ENCODE results near the gene ARHGEF25.
"Not testable (repeated sequence)": the region's sequence is repeated elsewhere in the genome, so short reads cannot be mapped to it uniquely, and the experiment has no call there.

Gene ARHGEF25

GRCh38 chr12:57585156-57585555 lies 26.1 kb upstream of the ARHGEF25 start:
- in situ Hi-C loops (cut with HindIII; ENCODE audit: low sequenced_read_pairs), result no loop called here

GRCh38 chr12:57586128-57586527 lies 25.1 kb upstream of the ARHGEF25 start:
- in situ Hi-C loops (cut with HindIII; ENCODE audit: low sequenced_read_pairs), result no loop called here

- in situ Hi-C loops (cut with HindIII; ENCODE audit: low sequenced_read_pairs), result no loop called here
Measured at GRCh38 chr12:57586832-57587429, 24.3 kb upstream of the ARHGEF25 start.

- in situ Hi-C loops (cut with HindIII; ENCODE audit: low sequenced_read_pairs), result not testable (repeated sequence)
Measured at GRCh38 chr12:57588951-57589610, 22.2 kb upstream of the ARHGEF25 start.

- in situ Hi-C loops (cut with HindIII; ENCODE audit: low sequenced_read_pairs), result no loop called here
Measured at GRCh38 chr12:57590479-57590863, 20.8 kb upstream of the ARHGEF25 start.

GRCh38 chr12:57590864-57591781 lies 20.1 kb upstream of the ARHGEF25 start, which contains the start of gene PIP4K2C:
PIP4K2C (plus strand) TSS chr12:57591192; CDS start chr12:57591290, 98 bp downstream.
- in situ Hi-C loops (cut with HindIII; ENCODE audit: low sequenced_read_pairs), result no loop called here

GRCh38 chr12:57591782-57592325 lies 19.4 kb upstream of the ARHGEF25 start:
- in situ Hi-C loops (cut with HindIII; ENCODE audit: low sequenced_read_pairs), result no loop called here

GRCh38 chr12:57592551-57593165 lies 18.6 kb upstream of the ARHGEF25 start:
- in situ Hi-C loops (cut with HindIII; ENCODE audit: low sequenced_read_pairs), result no loop called here

GRCh38 chr12:57593187-57593586 lies 18.0 kb upstream of the ARHGEF25 start:
- in situ Hi-C loops (cut with HindIII; ENCODE audit: low sequenced_read_pairs), result no loop called here

- in situ Hi-C loops (cut with HindIII; ENCODE audit: low sequenced_read_pairs), result no loop called here
Measured at GRCh38 chr12:57600395-57600794, 10.8 kb upstream of the ARHGEF25 start.

GRCh38 chr12:57602544-57602943 lies 8.7 kb upstream of the ARHGEF25 start:
- in situ Hi-C loops (cut with HindIII; ENCODE audit: low sequenced_read_pairs), result no loop called here

- in situ Hi-C loops (cut with HindIII; ENCODE audit: low sequenced_read_pairs), result no loop called here
Measured at GRCh38 chr12:57603324-57603723, 7.9 kb upstream of the ARHGEF25 start.

- in situ Hi-C loops (cut with HindIII; ENCODE audit: low sequenced_read_pairs), result no loop called here
Measured at GRCh38 chr12:57603815-57604453, 7.3 kb upstream of the ARHGEF25 start.

GRCh38 chr12:57604454-57604991 lies 6.7 kb upstream of the ARHGEF25 start, which contains the start of gene DTX3:
DTX3 (plus strand) TSS chr12:57604824; CDS start chr12:57606518, 1,694 bp downstream.
- in situ Hi-C loops (cut with HindIII; ENCODE audit: low sequenced_read_pairs), result no loop called here

GRCh38 chr12:57604992-57605810 lies 6.0 kb upstream of the ARHGEF25 start:
- in situ Hi-C loops (cut with HindIII; ENCODE audit: low sequenced_read_pairs), result no loop called here

GRCh38 chr12:57605811-57606311 lies 5.4 kb upstream of the ARHGEF25 start:
- in situ Hi-C loops (cut with HindIII; ENCODE audit: low sequenced_read_pairs), result no loop called here

- in situ Hi-C loops (cut with HindIII; ENCODE audit: low sequenced_read_pairs), result no loop called here
Measured at GRCh38 chr12:57606399-57606798, 4.8 kb upstream of the ARHGEF25 start.

GRCh38 chr12:57606821-57607220 lies 4.4 kb upstream of the ARHGEF25 start:
- in situ Hi-C loops (cut with HindIII; ENCODE audit: low sequenced_read_pairs), result no loop called here
